CD4-positive, alpha-beta T cell treated with Interferon alpha-2 for 1 hour (primary cell): ENCODE measurements around the gene TUSC2.

Source experiments
- DNase-seq, 2 donors: peaks; one replicate each; pipeline ENCODE4 v3.0.0-alpha.2; 2020 to 2022

Gene TUSC2

DNA sequence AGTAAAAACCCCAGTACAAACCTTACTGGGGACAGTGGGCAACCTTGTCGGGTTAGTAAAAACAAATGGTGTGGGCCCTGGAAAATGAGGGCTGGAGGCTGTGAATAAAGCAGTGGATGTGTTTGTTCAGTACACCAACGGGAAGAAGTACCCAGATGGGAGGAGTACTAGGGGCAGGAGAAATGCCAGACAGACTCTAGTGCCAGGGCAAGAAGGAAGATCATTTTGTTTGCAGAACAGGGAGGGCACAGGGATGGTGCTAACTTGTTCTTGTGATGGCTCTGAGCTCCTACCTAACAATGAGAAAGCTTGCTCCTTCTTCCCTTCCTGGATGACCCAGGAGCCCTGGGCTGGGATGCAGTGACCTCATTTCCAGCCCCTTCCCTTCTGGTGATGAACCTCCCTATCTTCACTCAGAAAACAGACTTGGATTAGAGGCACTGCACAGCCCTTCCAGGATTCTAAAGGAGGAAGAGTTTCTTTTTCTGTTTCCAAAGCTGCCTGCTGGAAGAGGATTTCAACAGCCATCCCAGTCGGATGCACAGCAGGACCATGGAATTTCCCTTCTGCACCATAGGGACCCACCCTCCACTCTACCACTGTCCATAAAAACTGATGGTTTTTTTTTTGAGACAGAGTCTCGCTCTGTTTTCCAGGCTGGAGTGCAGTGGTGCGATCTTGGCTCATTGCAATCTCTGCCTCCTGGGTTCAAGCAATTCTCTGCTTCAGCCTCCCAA is 6.5 kb upstream of the TUSC2 start:
- no peak for DNase-seq

DNA sequence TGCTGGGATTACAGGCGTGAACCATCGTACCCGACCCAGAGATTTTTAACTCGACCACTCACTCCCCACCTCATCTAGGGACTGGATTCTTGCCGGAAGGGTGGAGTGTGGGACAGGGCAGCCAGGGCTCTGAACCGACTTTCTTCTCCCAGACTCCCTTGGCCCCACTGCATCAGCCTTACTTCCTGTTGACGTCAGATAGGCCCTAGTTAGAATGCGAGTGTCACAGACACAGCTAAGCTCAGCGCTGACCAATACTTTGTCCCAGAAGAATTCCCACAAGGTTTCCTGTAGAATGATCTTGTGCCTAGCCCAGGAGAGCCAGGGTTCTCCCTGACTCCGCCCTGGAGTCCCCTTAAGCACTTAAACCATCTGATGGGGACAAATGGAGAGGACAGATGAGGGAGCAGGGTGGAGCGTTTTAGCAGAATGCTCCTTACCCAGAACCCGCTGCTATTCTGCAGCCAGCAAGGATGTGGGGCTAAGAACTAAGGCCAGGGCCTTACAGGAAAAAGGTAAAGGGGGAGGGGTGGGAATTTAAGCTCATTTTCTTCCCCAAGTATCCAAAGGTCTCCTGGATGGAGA is 5.8 kb upstream of the TUSC2 start:
- DNase-seq = no peak

DNA sequence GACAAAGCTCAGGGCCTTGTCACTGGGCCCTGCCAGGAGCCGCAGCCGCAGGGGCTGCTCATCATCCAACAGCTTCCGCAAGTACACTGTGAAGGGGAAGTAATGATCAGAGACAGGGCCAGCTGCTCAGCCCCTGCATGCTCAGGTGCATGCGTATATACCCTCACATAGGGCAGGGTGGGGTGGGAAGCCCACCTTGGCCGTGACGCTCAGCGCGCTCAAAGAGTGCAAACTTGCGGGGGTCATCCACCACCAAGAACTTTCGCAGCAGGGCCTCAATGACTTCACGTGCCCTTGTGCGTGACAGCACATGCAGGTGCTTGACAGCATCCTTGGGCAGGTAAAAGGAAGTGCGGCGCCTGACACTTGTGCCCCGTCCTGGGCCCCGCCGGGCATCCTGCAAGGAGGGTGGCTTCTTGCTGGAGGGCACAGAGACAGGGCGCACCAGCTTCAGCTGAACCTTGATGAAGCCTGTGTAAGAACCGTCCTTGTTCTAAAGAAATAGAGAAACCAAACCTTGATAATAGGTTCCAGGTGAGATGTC is 3.4 kb upstream of the TUSC2 start:
- no peak for DNase-seq

DNA sequence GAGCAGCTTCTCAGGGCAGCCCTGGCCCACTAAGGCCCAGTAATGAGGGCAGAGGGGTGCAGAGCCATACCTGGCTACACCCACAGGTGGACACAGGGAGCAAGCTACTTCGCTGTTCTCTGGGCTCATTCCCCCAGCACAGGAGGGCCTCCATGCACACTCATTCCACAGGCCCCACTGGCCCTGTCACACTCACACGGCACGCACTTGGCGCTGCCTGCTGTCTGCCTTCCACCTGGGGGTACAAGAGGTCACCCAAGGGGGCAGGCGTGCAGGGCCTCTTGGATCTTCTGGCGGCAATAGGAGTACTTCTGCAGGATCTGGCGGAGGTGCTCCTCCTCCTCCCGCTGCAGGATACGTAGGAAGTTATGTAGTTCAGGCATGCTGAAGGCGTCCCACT is 2.3 kb upstream of the TUSC2 start:
- DNase-seq = no peak

DNA sequence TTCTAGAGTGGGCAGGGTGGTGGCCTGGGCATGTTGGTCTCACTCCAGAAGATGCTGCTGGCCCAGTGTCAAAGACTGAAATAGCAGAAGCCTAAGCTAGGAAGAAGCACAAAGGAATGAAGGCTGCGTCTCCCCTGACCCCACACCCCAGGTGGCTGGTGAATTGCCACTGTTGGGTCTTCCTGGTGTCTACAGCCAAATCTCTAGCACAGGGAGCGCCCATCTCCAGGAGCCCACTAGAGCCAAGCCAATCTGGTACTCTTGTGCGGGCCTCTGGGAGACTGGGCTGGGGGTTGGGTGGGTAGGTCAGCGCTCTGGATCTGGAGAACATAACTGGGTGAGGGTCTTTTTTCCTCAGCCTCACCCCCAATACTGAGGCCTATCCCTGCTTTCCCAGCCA is 894 bp downstream of the TUSC2 start:
- no peak for DNase-seq

DNA sequence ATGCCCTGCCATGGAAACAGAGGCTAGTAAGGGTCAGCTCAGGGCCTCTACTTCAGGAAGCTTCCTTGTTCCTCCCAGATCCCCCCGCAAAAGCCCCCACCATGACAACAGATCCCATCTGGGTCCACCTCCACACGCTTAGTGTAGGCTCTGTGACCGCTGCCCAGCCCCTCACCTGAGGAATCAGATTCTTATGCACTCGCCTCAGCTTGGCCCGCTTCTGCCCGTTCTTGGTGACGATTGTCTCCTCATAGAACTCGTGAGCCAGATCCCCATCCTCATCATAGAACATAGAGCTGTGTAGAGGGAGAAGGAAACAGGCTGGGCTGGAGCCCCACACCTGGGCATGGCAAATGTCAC is 1.9 kb downstream of the TUSC2 start:
- no peak for DNase-seq

DNA sequence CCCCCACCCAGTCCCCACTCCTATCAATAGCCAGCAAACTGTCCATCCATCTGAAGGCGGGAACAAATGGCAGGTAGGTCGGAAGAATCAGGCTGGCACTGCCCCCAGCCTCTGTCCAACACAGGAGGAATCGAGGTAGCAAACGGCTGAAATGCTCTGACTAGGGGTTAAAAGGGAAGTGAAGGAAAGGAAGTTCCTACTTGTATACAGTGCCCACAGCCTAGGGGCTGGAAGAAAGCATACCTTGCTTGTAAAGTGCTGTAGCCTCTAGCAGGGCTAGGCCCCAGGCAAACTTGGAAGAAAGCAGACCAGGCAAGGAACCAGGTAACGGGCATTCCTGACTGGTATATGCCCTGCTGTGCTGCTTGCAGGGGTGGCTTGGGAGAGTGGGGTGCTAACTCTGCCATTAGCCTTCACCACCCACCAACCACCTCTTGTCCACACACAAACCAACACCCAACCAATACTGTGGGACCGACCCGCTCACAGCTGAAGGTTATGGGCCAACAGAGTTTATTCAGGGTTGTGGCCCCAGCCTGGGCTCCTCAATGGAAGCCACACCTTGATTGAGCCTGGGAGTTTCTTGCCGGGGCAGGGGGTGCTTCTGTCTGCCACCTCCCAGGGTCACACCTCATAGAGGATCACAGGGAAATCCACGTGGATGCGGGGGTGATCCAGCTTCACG is 2.4 kb downstream of the TUSC2 start:
- DNase-seq = no peak

DNA sequence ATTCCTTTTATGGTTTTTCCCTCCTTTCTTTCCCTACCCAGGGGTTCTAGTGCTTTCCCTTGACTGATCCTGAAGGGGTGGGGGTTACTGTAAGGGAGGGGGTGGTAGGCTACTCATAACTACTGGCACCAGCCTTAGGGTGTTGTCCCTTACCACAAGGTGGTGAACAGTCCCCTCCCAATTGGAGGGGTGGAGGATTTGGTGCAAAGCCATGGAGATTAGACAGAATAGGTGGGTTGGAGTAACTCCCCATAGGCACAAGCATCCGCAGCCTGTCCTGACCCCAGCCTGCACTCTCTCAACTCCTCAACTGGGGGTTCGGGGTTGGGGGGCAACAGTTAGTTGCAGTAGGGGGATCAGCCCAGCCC is 2.9 kb downstream of the TUSC2 start:
- DNase-seq = no peak

DNA sequence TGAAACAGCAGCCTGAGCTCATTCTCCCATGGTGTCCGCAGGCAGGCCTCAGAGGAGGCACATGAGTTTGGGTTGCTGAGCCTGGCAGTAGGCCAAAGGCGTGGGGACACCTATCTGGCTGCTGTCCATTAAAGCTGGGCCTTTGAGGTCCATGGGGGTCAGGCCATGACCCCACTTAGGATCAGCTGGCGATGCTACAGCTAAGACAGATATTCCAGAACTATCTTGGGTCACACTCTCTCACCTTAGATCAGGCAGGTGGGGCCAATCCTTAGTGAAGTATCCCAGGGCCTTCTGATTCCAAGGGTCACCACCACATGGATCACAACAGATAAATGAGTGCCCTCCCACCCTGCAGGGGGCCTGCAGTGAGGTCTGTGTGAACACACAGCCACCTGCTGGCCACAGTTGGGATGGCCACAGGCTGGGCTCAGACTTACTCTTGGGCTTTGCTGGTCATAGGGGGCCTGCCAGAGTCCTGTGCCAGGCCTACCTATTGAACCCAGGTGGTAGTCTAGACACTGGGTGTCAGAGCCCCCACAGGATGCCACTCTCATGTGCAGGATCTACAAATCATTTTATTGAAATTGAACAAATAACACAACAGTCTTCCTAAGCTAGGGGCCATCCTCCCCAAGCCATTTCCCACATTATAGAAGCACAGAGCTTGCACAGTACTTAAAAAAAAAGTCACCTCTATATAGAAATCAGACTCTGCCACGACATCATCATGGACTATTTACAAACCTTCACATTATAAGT is 3.5 kb downstream of the TUSC2 start:
- DNase-seq = peak; percentile 59 to 74

DNA sequence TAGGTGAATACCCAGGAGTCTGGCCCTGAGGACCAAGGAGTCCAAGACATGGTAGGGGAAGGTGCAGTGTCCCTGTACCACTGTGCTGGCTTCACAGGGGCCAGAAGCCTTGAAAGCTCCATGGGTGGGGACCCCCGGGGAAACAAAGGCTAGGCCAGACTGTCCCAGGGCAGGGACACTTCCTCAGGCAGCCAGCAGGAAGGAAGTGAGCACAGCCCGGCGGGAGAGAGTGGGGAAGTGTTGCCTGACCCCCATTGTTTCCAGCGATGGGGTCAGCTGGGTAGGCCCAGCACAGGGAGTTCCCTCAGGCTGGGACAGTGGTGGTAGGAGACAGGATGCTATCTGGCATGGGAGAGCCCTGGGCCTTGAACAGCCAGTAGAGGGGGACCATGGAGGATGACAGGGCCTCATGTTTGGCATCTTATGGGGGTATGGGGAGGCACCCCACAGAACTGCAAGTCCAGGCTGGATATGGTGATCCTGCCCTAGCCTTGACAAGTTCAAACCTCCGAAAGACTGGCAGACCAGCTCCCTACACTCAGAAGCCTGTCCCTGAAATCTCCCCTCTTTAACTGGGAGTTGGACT is 4.3 kb downstream of the TUSC2 start:
- no peak for DNase-seq

DNA sequence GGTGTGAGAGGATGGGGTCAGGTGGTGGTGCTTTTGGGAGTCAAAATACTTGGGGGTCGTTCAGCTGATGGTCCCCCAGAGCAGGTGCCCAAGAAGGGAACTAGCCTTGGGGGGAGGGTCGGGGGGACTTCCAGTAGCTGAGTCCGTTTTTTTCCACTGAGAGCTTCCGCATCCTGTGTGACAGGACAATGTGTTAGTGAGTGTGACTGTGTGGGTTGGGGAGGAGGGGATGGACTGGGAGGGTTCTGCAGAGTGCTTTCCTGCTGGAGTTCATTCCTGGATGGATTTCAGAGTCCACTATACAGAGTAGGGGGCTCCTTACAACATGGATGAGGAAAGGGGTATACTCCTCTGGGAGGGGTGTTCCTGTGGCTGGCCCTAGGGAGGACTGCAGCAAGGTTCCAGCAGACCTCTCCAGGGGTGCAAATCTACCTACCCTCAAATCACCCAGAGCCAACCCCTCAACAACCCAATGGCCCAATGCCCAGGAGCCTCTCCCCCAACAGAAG is 4.9 kb downstream of the TUSC2 start:
- DNase-seq = no peak

DNA sequence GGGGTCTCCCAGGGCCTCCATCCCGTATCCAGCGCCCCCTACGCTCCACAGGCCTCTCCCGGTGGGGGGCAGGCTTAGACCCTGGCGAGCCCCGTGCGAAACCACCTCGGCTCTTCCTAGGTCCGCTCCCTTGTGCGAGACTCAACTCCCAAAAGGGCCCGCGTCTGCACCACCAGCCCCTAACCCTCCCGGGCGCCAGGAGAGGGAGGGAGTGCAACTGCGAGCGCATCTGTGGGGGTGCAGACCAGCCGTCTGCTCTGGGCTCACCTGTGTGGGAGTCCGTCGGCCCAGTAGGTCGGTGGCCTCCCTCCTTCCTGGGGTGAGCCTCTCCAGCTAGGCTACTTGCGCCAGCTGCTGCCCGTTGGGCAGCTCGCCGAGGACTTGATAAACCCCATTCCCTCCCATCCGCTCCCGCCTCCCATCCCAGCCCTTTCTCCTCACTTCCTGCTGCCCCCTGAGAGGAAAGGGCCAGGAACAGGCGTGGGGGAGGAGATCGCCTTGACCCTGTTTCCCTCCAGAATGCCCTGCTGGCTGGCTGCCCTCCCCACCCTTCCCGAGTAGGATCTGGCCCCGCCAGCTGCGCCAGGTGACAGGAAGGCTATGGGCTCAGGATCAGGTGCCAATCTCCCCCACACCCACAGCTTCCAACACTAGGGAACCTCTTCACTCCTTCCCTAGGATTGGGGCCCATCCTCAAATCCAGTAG is 5.5 kb downstream of the TUSC2 start, which contains the start of gene HYAL2:
Gene HYAL2 (minus strand): TSS at position 360 of the 706 bp plus-strand sequence. CDS start 2,256 bp downstream, outside the sequence.
- no peak for DNase-seq

DNA sequence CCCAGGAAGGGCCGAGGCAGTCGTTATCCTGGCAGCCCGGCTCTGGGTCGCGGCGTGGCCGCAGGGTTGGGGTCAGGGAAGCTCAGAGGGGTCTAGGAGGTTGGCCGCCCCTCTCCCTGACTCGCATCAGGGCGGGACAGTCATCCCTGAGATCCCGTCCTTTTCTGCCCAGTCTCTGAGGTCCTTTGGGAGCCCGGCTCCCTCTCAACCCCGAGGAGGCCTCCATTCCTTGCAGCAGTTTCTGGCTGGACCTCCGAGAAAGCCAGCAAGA is 6.0 kb downstream of the TUSC2 start:
- no peak for DNase-seq

DNA sequence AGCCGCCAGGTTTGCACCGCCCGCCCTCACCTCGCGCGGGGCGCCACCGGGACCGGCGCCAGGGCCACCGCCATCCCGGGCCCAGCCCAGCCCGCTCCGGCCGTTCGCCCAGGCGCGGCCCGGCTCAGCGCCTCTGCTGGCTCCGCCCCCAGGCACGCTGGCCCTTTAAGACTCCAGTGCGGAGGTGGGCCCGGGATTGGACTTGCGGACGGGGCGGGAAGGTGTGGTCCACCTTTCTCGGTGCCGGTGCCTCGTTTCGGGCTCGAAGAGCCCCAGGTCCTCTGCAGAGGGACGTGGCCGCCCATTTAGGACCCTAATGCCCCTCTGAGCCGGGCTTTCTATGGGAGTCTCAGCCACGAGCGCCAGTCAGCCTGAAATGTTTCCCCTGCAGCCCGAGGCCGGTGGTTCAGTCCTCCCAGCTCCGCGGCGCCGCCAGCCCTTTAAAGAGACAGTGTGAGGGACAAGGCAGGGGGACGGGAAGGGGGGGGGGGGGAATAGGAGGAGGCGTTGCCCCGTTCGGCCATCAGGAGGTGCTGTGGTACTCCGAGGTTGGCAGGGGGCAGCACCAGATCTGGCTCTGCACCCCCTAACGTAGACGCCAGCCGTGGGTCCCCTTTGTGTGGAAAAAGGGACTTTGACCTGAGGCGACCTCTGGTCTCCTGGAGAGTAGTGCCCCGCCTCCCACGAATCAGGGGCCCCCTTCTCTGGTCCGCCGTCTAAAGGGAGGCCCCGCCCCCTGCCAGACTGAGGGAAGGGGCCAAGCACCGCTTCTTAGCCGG is 6.5 kb downstream of the TUSC2 start:
- peak; percentile 82 to 87 for DNase-seq

DNA sequence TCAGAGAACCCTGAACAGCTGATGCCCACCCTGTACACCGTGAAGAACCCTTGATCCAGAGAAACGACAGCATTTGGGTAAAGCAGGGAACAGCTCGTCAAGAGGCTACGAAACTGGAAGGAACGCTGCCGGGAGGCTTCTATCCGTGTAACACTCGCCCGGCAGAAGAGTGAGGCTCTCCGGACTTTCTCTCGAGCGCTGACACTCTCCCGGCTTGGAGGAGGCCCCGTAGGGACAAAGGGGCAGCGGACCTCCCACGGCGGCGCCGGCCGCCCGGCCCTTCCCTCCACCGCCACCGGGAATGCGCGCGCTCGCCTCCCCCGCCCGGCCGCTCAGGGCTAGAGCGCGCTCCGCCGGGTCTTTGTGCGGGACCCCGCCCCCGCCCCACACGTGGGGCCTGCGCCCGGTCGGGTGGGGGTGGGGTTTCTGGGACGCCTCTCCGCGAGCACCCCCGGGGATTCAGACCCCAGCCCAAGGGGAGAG is 7.1 kb downstream of the TUSC2 start:
- DNase-seq = peak in 1 of 2 donors; percentile 69

DNA sequence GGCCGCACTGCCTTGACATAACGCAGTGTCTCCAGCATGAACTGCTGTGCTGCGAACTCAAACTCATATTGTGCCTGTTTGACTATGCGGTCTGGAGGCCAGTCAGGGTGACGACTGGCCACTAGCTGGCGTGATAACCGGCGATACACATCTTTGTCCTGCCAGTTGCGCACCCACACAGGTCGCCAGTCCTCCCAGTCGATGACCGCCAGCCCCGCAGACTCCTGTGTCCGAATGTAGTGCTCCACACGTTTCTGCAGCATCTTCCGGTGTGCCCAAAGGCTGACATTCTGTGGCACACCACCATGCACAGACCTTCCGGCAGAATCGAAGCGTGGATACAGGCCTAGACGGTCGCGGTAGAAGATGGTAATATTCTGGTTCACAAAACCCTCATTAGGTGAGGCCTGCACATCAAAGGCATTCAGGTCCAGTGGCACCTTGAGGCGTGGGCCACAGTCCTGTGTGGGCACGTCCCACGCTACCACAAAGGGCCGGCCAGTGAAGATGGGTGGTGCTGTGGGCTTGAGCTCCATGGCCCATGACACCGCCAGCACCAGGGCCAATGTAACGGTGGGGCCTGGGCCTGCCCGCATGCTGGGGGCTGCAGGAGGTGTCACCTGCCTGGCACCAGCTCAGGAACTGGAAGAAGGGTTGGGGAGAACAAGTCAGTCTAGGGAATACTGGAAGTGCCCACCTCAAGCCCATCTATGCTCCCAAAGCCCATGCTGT is 8.0 kb downstream of the TUSC2 start:
- no peak for DNase-seq

DNA sequence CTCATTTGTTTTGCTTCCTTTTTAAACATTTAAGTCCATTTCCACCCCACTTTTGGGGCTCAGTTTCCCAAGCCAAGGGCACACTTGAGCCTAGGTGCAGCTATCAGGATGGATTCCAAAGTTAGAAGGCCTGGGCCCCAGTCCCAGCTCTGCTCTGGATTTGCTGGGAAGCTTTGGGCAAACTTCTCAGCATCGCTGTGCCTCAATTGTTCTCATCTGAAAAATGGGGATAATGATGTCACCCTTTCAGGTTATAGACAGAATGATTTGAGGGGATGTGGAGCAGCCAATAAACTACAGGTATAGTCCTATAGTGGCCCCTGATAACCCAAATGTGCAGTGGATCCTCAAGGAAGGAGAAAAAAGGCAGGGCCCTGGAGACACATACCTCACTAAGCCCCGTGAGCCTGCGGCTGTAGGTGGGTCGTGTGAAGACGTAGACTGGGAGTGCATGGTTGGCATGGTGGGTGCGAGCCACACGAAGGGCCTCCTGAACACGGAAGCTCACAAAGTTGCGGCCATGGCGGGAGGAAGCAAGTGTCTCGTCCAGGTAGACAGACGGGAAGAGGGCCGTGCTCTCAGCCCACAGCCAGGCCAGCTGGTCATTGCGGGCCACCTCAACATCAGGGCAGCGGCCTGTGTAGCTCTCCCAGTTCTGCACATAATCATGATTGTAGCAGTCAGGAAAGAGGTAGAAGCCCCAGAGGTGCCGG is 8.7 kb downstream of the TUSC2 start:
- DNase-seq = no peak

DNA sequence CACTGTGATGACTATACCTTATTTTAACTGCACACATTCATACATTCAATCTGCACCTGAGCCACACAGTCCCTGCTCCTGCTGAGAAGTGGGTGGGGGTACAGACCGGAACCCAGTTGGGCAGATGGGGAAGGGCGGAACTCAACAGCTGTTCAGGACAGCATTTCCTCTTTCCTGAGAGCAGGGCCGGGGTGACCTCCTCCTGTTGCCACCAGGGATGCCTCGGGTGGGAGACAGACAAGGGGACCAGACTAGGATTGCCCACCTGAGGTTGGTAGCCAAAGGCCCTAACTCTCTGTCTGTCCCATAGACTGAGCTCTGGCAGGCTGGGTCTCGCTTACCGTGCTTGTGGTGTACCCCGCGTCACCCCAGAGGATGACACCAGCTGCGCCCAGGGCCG is 9.4 kb downstream of the TUSC2 start:
- DNase-seq = no peak

DNA sequence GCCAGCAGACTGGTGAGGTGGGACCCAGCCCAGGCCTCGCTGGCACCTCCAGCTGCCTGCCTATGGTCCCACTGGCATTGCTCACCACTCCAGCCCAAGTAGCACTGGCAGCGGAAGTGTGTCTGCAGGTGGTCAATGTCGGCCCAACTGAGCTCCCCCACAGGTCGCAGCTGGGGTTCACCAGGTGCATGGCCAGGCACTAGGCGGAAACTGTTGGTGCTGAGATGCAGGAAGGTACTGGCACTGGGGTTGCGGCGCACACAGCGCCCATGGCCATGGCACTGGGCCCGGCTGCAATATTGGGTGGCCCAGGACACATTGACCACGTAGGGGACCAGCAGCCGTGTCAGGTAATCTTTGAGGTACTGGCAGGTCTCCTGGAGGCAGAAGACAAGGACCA is 9.9 kb downstream of the TUSC2 start:
- no peak for DNase-seq

DNA sequence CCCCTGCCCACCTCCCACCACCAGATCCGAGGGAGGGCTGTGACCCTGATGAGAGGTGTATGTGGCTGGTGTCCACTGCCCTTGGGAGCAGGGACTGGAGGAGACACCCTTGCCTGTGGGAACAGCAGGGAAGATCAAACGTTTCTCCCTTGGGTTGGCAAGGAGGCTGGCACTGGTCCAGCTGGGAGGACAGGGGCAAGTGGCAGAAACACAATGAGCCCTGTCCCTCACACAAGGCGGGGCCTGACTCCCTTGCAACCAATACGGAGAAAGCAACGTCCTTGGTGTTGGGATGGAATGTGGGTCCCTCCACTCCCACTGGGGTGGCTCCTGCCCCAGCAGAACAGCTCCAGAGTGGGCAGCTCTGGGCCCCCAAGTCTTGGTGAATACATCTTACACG is 10.7 kb downstream of the TUSC2 start:
- DNase-seq = no peak
